GM18520 (cell line): ENCODE results near the gene TMEM117.
"Not testable (repeated sequence)": the region's sequence is repeated elsewhere in the genome, so short reads cannot be mapped to it uniquely, and the experiment has no call there.

Source experiments
- ATAC-seq: cut with Tn5 transposase; IDR thresholded peaks from one replicate; pipeline ENCODE4 v1.9.1; 2021; ENCODE audit not compliant: unreplicated experiment

Gene TMEM117

DNA sequence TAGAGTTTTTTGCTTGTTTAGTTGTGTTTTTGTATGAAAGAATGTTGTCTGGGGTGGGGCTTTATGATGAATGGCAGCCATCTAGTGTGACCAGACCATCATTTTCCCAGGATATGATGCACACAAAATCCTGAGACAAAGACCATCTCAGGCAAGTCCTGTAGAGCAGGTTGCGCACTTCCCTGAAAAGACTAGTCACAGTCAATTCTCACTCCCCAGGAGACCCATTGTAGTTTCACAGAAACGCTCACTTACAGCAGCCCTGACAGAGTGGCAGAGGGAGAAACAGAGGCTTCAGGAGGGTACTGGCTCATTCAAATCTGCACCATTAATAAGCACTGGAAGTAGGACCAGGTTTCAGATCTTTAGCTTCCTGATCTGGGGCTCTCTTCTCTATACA, 183.2 kb downstream of the TMEM117 start:
- ATAC-seq: no peak

- ATAC-seq: no peak
Measured at GRCh38 chr12:44020555-44020954, 184.7 kb downstream of the TMEM117 start.

GRCh38 chr12:44021471-44021971, 185.6 kb downstream of the TMEM117 start:
- ATAC-seq: peak; percentile 88

DNA sequence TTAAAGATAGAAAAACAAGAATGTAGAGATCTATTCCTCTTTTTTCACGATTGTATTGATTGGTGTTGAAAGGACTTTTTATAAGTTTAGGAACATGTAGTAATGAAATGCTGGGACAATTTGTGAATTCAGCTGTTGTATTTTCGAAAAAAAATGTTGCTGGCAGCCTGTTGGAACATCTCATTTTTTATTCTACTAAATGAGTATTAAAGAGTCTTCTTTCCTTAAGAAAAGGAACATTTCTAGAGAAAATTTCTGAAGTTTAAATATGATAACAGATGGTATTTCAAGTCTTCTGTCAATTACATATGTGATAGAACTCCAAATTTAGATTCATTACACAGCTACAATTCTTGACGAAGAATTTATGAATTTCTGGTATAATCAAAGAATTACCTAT, 189.6 kb downstream of the TMEM117 start:
- no peak for ATAC-seq

DNA sequence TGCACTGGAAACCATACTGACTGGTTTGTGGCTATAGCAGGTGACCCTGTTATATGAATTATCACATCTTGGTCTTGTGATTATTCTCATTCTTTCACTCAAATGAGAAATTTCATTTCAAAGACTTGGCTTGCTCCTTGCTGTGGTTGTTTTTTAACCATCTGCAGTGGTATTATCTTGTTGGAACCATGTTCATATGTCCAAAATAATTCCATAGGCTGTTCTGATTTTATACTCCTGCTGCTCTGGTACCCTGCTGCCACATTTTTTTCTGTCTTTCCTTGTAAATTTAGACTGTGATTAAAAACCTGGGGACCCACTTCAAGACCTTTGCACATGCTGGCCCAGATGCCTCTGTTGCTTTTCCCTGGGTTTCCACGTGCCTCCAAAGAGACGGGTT, 190.2 kb downstream of the TMEM117 start:
- no peak for ATAC-seq

GRCh38 chr12:44026926-44027325, 191.0 kb downstream of the TMEM117 start:
- not testable (repeated sequence) for ATAC-seq

GRCh38 chr12:44029194-44029593, 193.3 kb downstream of the TMEM117 start:
- ATAC-seq: no peak

- no peak for ATAC-seq
Measured at GRCh38 chr12:44031472-44032185, 195.7 kb downstream of the TMEM117 start.

GRCh38 chr12:44034906-44035305, 199.0 kb downstream of the TMEM117 start:
- ATAC-seq: no peak

DNA sequence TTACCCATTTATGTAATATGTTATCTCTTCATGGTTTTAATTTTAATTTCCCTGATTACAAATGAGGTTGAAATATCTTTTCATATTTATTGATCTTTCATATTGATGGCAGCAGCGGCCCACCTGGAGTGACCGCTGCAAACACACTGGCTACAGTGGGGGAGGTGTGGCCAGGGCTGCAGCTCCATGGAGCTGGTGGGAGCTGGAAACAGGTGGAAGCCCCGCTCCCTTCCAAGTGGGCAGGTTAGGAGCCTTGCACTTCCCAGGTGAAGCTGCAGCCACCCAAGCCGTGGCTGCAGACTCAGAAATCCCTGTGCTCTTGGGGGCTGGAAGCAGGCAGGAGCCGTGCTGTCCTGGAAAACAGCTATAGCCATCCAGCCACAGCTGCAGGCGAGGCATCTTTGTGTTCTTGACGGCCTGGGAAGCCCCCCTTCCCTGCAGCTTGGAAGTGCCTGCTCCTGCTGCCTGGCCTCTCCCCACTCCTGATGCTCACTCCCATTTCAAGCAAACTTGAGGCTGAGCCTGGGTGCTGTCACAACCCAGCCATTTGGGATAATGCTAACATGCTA, 201.1 kb downstream of the TMEM117 start:
- ATAC-seq: no peak

DNA sequence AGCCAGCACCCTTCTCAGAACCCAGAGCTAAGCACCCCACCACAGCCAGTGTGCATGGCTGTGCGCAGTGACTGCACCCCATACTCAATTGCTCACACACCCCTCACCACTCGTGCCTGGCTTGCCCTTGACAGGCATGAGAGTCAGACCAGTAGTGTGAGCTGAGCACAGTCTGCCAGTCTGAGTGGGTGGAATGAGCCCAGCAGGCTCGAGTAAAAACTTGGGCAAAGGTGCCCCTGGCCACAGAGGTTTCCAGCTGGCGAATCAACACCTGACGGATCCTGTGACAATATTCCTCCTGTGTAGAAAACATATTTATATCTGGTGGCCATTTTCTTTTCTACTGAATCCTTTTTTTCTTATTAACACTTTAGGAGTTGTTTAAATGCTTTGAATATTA, 202.5 kb downstream of the TMEM117 start:
- ATAC-seq: no peak

GRCh38 chr12:44044491-44044890, 208.6 kb downstream of the TMEM117 start:
- not testable (repeated sequence) for ATAC-seq

GRCh38 chr12:44046732-44047417, 211.0 kb downstream of the TMEM117 start:
- ATAC-seq: no peak

DNA sequence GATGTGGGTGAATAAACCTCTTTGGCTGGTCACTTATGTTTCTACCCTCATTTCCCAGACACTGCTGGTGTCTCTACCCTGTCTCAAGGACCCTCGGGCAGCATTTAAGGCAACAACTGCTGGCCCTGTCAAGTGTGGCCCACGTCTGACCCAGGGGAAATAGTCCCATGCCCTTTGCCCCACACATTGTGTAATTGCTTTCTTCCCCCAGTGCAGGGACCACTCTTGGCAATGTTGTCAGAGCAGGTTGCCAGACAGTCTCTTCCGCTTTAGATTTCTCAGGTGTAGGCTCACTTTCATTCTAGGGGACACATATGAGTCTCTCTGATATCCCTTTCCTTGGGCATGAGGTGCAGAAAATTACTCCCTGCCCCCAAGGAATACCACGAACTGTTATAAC, 216.7 kb downstream of the TMEM117 start:
- no peak for ATAC-seq

DNA sequence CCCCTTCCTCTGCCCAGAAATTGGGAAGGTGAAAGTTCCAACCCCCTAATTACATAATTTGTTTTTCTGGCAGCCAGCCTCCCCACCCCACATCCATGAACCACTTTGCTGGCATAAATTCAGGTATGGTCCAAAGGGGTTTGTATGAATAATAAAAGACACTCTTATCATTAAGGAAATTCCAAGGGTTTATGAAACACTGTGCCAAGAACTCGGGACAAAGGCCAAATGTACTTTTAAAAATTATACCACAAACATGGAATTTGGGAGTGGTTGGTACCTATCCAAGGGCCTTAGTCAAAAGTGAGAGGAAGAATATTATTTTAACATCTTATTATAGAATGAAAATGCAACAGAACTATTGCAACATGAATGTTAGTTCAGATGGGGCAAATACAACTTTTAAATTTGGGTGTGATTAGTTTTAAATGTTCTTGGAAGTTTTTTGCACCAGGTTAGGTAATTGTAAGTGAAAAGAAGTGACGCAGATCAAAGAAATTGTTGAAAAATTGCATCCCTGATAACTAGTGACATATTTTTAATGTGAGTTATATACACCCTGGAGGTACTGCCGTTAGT, 217.8 kb downstream of the TMEM117 start:
- no peak for ATAC-seq

DNA sequence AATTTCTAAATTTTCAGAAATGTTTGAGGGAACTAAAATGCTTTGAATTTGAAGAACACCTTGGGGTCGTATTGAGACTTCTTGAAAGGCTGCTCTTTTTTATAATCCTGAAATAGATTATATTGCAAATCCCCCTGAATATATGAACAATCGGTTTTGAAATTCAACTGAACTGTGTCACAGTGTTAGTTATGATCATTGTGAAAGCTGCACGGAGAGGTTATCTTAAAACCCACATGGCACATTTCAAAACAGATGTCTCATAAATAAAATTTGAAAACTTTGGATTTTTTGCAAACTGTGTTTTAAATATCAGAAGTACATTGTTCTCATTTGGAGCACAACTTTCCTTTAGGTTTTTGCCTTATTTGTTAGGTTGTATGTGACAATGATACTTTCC, 218.4 kb downstream of the TMEM117 start:
- ATAC-seq: no peak

DNA sequence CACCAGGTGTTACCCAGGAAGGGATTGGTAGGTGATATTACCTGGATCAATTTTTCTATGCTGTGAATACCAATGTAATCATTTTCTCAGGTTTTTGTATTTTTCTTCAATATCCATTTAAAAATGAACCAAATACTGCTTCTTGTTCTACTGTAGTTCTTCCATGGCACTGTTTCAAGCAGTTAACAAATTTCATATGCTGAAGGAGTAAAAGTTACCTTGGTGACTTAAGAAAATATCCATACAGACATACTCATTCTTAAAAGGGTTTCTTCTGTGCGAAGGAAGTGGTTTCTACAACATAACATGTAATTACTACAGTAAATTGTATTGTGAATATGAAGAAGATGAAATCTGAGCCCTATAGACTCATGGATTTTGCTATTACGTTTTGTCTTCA, 222.5 kb downstream of the TMEM117 start:
- no peak for ATAC-seq

GRCh38 chr12:44059476-44059875, 223.6 kb downstream of the TMEM117 start:
- no peak for ATAC-seq

- ATAC-seq: no peak
Measured at GRCh38 chr12:44063671-44064070, 227.8 kb downstream of the TMEM117 start.

- no peak for ATAC-seq
Measured at GRCh38 chr12:44076871-44077270, 241.0 kb downstream of the TMEM117 start.

DNA sequence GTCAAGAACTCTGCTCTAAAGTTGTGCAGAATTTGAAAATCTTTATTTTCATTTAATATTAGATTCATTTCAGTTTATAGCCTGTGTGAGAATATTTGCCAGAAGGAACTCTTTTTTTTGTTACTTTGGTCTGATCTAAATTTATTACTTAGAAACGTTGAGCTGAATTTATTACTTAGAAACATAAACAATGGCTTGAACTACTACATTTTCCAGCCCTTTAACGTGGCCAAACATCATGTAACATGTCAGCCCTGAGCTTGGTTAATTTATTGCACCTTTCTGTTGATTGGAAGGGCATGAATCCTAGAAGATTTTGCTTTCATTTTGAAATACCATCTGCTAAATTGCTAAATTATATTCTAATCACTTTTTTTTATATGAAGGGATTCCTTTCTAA, 241.4 kb downstream of the TMEM117 start:
- no peak for ATAC-seq

- ATAC-seq: no peak
Measured at GRCh38 chr12:44078273-44078672, 242.4 kb downstream of the TMEM117 start.
